ENCODE results near the gene ST6GALNAC5.

DNA sequence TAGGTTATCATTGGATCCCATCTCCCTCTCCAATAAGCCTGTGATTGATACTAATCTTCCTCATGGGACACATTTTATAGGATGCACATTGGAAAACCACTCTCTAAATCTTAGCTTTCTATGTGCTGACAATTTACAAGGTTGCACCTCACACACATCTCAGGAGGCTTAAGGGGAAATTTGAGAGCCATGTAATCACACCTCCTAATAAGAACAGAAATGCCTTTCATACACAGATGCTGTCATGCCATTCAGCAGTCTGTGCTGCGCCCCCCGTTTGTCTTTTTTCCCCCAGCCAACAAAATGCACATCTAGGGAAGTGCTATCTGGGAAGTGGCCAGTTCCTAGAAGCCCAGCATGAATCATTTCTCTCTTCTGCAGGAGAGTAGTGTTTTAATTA is 154.5 kb downstream of the ST6GALNAC5 start:
- TF ChIP-seq, protein P1, sequence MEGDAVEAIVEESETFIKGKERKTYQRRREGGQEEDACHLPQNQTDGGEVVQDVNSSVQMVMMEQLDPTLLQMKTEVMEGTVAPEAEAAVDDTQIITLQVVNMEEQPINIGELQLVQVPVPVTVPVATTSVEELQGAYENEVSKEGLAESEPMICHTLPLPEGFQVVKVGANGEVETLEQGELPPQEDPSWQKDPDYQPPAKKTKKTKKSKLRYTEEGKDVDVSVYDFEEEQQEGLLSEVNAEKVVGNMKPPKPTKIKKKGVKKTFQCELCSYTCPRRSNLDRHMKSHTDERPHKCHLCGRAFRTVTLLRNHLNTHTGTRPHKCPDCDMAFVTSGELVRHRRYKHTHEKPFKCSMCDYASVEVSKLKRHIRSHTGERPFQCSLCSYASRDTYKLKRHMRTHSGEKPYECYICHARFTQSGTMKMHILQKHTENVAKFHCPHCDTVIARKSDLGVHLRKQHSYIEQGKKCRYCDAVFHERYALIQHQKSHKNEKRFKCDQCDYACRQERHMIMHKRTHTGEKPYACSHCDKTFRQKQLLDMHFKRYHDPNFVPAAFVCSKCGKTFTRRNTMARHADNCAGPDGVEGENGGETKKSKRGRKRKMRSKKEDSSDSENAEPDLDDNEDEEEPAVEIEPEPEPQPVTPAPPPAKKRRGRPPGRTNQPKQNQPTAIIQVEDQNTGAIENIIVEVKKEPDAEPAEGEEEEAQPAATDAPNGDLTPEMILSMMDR (IDR thresholded peaks at IDR 0.05) = no peak
- TF ChIP-seq POLR2AphosphoS5 (IDR thresholded peaks at IDR 0.05) = no peak
- no peak for TF ChIP-seq EP300 (IDR thresholded peaks at IDR 0.05)
- no peak for TF ChIP-seq POLR2A (IDR thresholded peaks at IDR 0.05)
